Spleen (tissue), 11 donors: ENCODE results near the gene MYOF. TPM values are rescaled to one million over a fixed set of nuclear protein-coding genes. Genes with fewer than 3 reads are reported as not detected.

ENCODE experiments used
- DNase-seq: peaks from one replicate; pipeline ENCODE4 v3.0.0-alpha.2; 2020
- H3K27ac ChIP-seq, 8 donors: fragments of 200-600 bp; sonication (generic) in 7 of 8; 1 replicate in 4 of 8; 2 replicates in 4 of 8; pipeline versions ENCODE4 v1.5.0 to v1.8.0; 2016 to 2021; ENCODE audit warnings: inconsistent platforms in 4 of 8, mild to moderate bottlenecking in 4 of 8, moderate library complexity in 1 of 8
- H3K27me3 ChIP-seq, 7 donors: fragments of 200-600 bp; sonication (generic) in 6 of 7; replicated peaks in 1 of 7; 1 replicate in 4 of 7; 2 replicates in 3 of 7; pipeline versions ENCODE4 v1.5.0 to v1.8.0; 2016 to 2021; ENCODE audit warnings: inconsistent platforms in 3 of 7, mild to moderate bottlenecking in 1 of 7
- H3K36me3 ChIP-seq, 6 donors: fragments of 200-600 bp; sonication (generic) in 5 of 6; 1 replicate in 4 of 6; 2 replicates in 2 of 6; pipeline versions ENCODE4 v1.5.0 to v1.8.0; 2016 to 2021; ENCODE audit warnings: inconsistent platforms in 2 of 6
- H3K4me1 ChIP-seq, 6 donors: fragments of 200-600 bp; sonication (generic) in 5 of 6; 1 replicate in 3 of 6; 2 replicates in 3 of 6; pipeline versions ENCODE4 v1.5.0 to v1.8.0; 2016 to 2021; ENCODE audit warnings: inconsistent platforms in 3 of 6
- H3K4me3 ChIP-seq, 8 donors: fragments of 200-600 bp; sonication (generic) in 7 of 8; 1 replicate in 4 of 8; 2 replicates in 4 of 8; pipeline versions ENCODE4 v1.5.0 to v1.8.0; 2016 to 2021; ENCODE audit warnings: inconsistent platforms in 4 of 8, mild to moderate bottlenecking in 4 of 8, moderate library complexity in 2 of 8
- H3K9me3 ChIP-seq, 8 donors: fragments of 200-600 bp; sonication (generic) in 7 of 8; 1 replicate in 4 of 8; 2 replicates in 4 of 8; pipeline versions ENCODE4 v1.5.0 to v1.8.0; 2016 to 2021; ENCODE audit warnings: inconsistent platforms in 4 of 8
- CTCF ChIP-seq, 11 experiments: fragments of 200-600 bp in 7 of 11; fragments of 450-650 bp in 4 of 11; sonication (generic) in 4 of 11; IDR thresholded peaks in 8 of 11; conservative IDR thresholded peaks in 3 of 11; 1 replicate in 7 of 11; 2 replicates in 4 of 11; pipeline versions ENCODE4 v1.4.0 to v1.8.0; 2016 to 2021; ENCODE audit warnings: antibody characterized with exemption in 11 of 11, inconsistent platforms in 4 of 11, mild to moderate bottlenecking in 1 of 11
- POLR2A ChIP-seq, 3 donors: fragments of 450-650 bp; IDR thresholded peaks; one replicate each; pipeline ENCODE4 v1.5.1; 2017; ENCODE audit warnings: antibody characterized with exemption in 3 of 3, mild to moderate bottlenecking in 1 of 3
- POLR2AphosphoS5 ChIP-seq, 3 donors: sonication (generic); formaldehyde crosslinking; IDR thresholded peaks; one replicate each; pipeline ENCODE4 v1.5.1; 2017; ENCODE audit warnings: antibody characterized with exemption in 3 of 3
- whole genome bisulfite sequencing, 5 donors: extraction: QIAGEN DNeasy Blood & Tissue Kit in 3 of 5; methylation state at CpG; one replicate each; pipeline versions ENCODE4 v1.1.5 to v1.1.7; 2013 to 2018; 5-methylcytosine and 5-hydroxymethylcytosine counted together
- intact Hi-C: fragments of 100-400 bp; cut with DNase I; formaldehyde crosslinking; loops from one replicate; pipeline ENCODE4 v1.15.0; 2023; ENCODE audit warnings: low total_unique reads
- polyA plus RNA-seq, 3 donors: library from polyadenylated mRNA; stranded (reverse); fragments of 200-250 nt; gene quantifications; one replicate each; pipeline ENCODE4 v1.2.1, GENCODE V29; 2013
- small RNA-seq, 4 donors: library from RNA; depleted of rRNA; stranded (forward); fragments of <200 nt; gene quantifications; one replicate each; pipeline ENCODE3, GENCODE V24; 2016
- total RNA-seq, 7 donors: library from RNA; depleted of rRNA in 3 of 7; stranded (reverse); fragments of >200 nt in 3 of 7; fragmentation: NEBNext Ultra II Directional in 4 of 7; extraction: Animal tissue kit (Norgen Biotek cat#: 25700) in 4 of 7; gene quantifications; one replicate each; pipeline versions ENCODE4 v1.1.0 to v1.2.1, GENCODE V29; 2016 to 2021
- donor health status: healthy with polysubstance abuse.
- donor health status: DM: no; HTN: no; CAD: no; lungs with moderate emphysema.
- donor health status: DM: no; HTN: no; CAD: no.
- donor health status: Bipolar disorder and iron deficiency.
- donor health status: healthy.
- donor health status: DM: no; HTN: no; CAD: no.
- donor health status: DM: yes; HTN: yes; CAD: no.

MYOF gene
- total and polyA plus RNA-seq, 10 donors = 1.5 to 50.8 (median 20.9) TPM

GRCh38 chr10:93259126-93259525 lies 223.0 kb downstream of the MYOF start:
- no peaks in the 10 kb centered on the region for H3K27me3 ChIP-seq
- no peak for TF ChIP-seq POLR2AphosphoS5 (IDR thresholded peaks at IDR 0.05)
- TF ChIP-seq CTCF (IDR thresholded peaks at IDR 0.05 in 8 of 11, conservative IDR thresholded peaks at IDR 0.05 in 3 of 11) = no peak
- TF ChIP-seq POLR2A (IDR thresholded peaks at IDR 0.05) = no peak
- no peak overlapping the region for H3K27ac ChIP-seq
- H3K9me3 ChIP-seq = no peaks in the 10 kb centered on the region
- intact Hi-C loops = no loop called here
- no peaks in the 10 kb centered on the region for H3K36me3 ChIP-seq
- no peak for DNase-seq
- no peaks in the 10 kb centered on the region for H3K4me1 ChIP-seq
- 88 to 92% (median 90%) methylated on average over 5 of the region's 5 CpGs for WGBS, 5 donors
- H3K4me3 ChIP-seq = no peak overlapping the region

Small RNAs within 50 kb of the gene (small RNA-seq; reads per million reads assigned to genes)
- gene RNA5SP323 = 0 to 0.14 (median 0.13) reads per million in 4 donors

Other genes starting within 250 kb of the MYOF start
- gene CEP55, start 14.3 kb upstream of the MYOF start, total RNA-seq = 1 to 10 TPM in 6 of 7 donors, under 1 TPM in 1; 0.95 to 6.6 (median 2.8) TPM
- 1 to 10 TPM; 1.0 to 6.1 (median 4.2) TPM for gene CEP55, start 14.3 kb upstream of the MYOF start, polyA plus RNA-seq
- under 1 TPM in 1 of 7 donors, not detected in 6; 0.13 TPM for gene FFAR4, start 84.3 kb upstream of the MYOF start, total RNA-seq
- under 1 TPM; 0.02 to 0.06 (median 0.02) TPM for gene FFAR4, start 84.3 kb upstream of the MYOF start, polyA plus RNA-seq
- 1 to 10 TPM in 1 of 7 donors, not detected in 6; 1.3 TPM for gene RBP4, start 118.9 kb upstream of the MYOF start, total RNA-seq
- under 1 TPM; 0.20 to 0.29 (median 0.23) TPM for gene RBP4, start 118.9 kb upstream of the MYOF start, polyA plus RNA-seq
- not detected for gene PDE6C, start 130.2 kb upstream of the MYOF start, total RNA-seq
- not detected for gene PDE6C, start 130.2 kb upstream of the MYOF start, polyA plus RNA-seq
- 10 to 100 TPM; 13.0 to 99.5 (median 20.4) TPM for gene FRA10AC1, start 220.3 kb upstream of the MYOF start, total RNA-seq
- 10 to 100 TPM in 2 of 3 donors, 1 to 10 TPM in 1; 9.9 to 11.2 (median 10.5) TPM for gene FRA10AC1, start 220.3 kb upstream of the MYOF start, polyA plus RNA-seq